H1 (cell line): Measurements from ENCODE around the gene TIMM21. TPM values are rescaled to one million over a fixed set of nuclear protein-coding genes. Genes with fewer than 3 reads are reported as not detected.

ENCODE experiments used
- EZH2 ChIP-seq: fragments of 200-600 bp; sonication (generic); IDR thresholded peaks from 2 replicates; pipeline ENCODE4 v1.7.1; 2012; ENCODE audit warnings: low read depth, mild to moderate bottlenecking, moderate library complexity, low read length, inconsistent platforms; ENCODE audit not compliant: severe bottlenecking
- polyA plus RNA-seq, 7 experiments: library from polyadenylated mRNA; depleted of rRNA in 3 of 7; stranded (reverse) in 5 of 7; unstranded in 2 of 7; fragments of >200 nt in 5 of 7; fragments of 200-250 nt in 2 of 7; gene quantifications; 1 replicate in 5 of 7; 2 replicates in 1 of 7; 4 replicates in 1 of 7; pipeline versions ENCODE4 v1.2.1 to v1.2.3, GENCODE V29; 2011 to 2013; ENCODE audit warnings: missing spikeins in 2 of 7, mixed read lengths in 2 of 7
- total RNA-seq: library from RNA; stranded (reverse); fragmentation: NEBNext Ultra II Directional; extraction: Animal tissue kit (Norgen Biotek cat#: 25700); gene quantifications from 2 replicates; pipeline ENCODE4 v1.2.1, GENCODE V29; 2021

The TIMM21 gene
- total and polyA plus RNA-seq, 2 of the 8 experiments (the other 6 are each of a cell fraction or from before 2014, with no cell fraction given) = 27.9 to 43.8 TPM

- no peak for TF ChIP-seq EZH2
- TF ChIP-seq, all 59 proteins: peak for 7
These were observed 31.4 kb upstream of the TIMM21 start (continued) for GRCh38 chr18:74116633-74117554.
